Gastrocnemius medialis (tissue), 4 donors: Measurements from ENCODE around the gene CELF4. TPM values are rescaled to one million over a fixed set of nuclear protein-coding genes. Genes with fewer than 3 reads are reported as not detected.

ENCODE experiments used
- ATAC-seq, 2 donors: fragments of 150-250 bp; one replicate each; pipeline ENCODE4 v1.9.1; 2016
- DNase-seq, 2 donors: peaks; one replicate each; pipeline ENCODE4 v3.0.0-alpha.2; 2019
- H3K27ac ChIP-seq, 4 donors: fragments of 200-600 bp; sonication (generic); 1 replicate in 1 of 4; 2 replicates in 3 of 4; pipeline ENCODE4 v1.5.1; 2016 to 2018; ENCODE audit warnings: mild to moderate bottlenecking in 2 of 4, moderate library complexity in 1 of 4
- H3K27me3 ChIP-seq, 3 donors: fragments of 200-600 bp; sonication (generic) in 2 of 3; 1 replicate in 1 of 3; 2 replicates in 2 of 3; pipeline versions ENCODE4 v1.5.1 to v1.6.0; 2016 to 2019; ENCODE audit warnings: mild to moderate bottlenecking in 1 of 3, moderate library complexity in 1 of 3
- H3K36me3 ChIP-seq, 2 donors: fragments of 200-600 bp; sonication (generic) in 1 of 2; one replicate each; pipeline ENCODE4 v1.5.1; 2017 to 2018
- H3K4me1 ChIP-seq, 2 donors: fragments of 200-600 bp; sonication (generic) in 1 of 2; one replicate each; pipeline ENCODE4 v1.5.1; 2016 to 2017; ENCODE audit warnings: mild to moderate bottlenecking in 2 of 2
- H3K4me3 ChIP-seq, 4 donors: fragments of 200-600 bp; sonication (generic) in 3 of 4; 1 replicate in 1 of 4; 2 replicates in 3 of 4; pipeline ENCODE4 v1.5.1; 2016 to 2019; ENCODE audit warnings: mild to moderate bottlenecking in 2 of 4
- H3K9me3 ChIP-seq, 3 donors: fragments of 200-600 bp; sonication (generic) in 2 of 3; 1 replicate in 1 of 3; 2 replicates in 2 of 3; pipeline ENCODE4 v1.5.1; 2016 to 2019
- CTCF ChIP-seq, 5 experiments: fragments of 450-650 bp in 3 of 5; fragments of 200-600 bp in 2 of 5; sonication (generic) in 2 of 5; IDR thresholded peaks in 4 of 5; conservative IDR thresholded peaks in 1 of 5; 1 replicate in 4 of 5; 2 replicates in 1 of 5; pipeline ENCODE4 v1.5.1; 2016 to 2019; ENCODE audit warnings: antibody characterized with exemption in 5 of 5, mild to moderate bottlenecking in 3 of 5, moderate library complexity in 3 of 5
- POLR2A ChIP-seq, 2 donors: fragments of 450-650 bp; IDR thresholded peaks; one replicate each; pipeline ENCODE4 v1.6.1; 2017; ENCODE audit warnings: antibody characterized with exemption in 2 of 2, mild to moderate bottlenecking in 2 of 2, moderate library complexity in 2 of 2
- in situ Hi-C, 4 donors: fragments of 200-750 bp; cut with MboI; loops; one replicate each; pipeline versions ENCODE4 v1.15.0 to v1.8.0; 2017; ENCODE audit warnings: low sequenced_read_pairs in 4 of 4
- intact Hi-C: fragments of 100-400 bp; cut with DNase I; formaldehyde crosslinking; loops from one replicate; pipeline ENCODE4 v1.15.1; 2023; ENCODE audit warnings: low total_unique reads
- total RNA-seq, 4 donors: library from RNA; depleted of rRNA; stranded (reverse); fragments of >200 nt; gene quantifications; one replicate each; pipeline versions ENCODE4 v1.1.0 to v1.2.3, GENCODE V29; 2016

Gene CELF4
- total RNA-seq, 4 donors from 2014 or later: not detected

DNA sequence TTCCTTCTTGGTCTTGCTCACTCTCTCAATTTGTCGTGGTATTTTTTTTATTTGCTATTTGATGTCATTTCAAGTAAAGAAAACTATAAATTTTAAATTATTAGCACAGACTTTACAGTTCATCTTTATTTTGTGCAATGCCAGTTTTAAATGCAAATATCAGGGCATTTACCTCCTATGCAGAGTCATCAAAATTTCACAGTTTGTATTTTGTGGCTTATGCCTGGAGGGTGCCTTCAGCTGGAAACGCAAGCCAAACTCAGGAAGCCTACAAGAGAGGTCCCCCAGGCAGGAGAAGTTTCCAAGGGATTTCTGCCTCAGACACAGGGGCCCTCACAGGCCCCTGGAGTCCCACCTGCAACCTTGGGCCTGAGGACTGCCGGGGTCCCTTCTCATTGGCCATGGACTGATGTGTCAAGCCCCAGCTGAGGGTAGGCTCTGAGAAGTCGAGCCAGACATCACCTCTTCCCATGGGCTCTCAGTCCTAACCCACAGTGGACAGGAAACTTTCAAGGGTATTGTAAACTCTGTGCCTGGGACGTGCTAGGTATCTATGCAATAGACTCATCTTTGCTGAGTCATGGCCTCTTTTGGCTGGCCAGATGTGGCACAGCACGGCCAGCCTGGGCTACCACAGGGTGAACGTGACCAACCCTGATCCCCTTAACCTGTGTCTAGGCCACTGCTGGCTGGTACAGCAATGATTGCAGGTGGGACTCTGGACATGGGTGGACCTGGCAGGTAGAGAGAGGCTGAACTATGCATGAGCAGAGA lies 236.5 kb downstream of the CELF4 start:
- Histone ChIP-seq H3K27me3 (no peaks in the 10 kb centered on the region), H3K36me3 (no peaks in the 10 kb centered on the region), H3K4me3 (no peak overlapping the region), H3K9me3 (no peaks in the 10 kb centered on the region), H3K4me1 (no peaks in the 10 kb centered on the region), H3K27ac (no peak overlapping the region)
- intact Hi-C loops (no loop called here), in situ Hi-C loops (loop anchor here in 1 of 4 donors (25.0 kb wide), 1 partner anchor 208 kb away; no protein-coding TSS in a partner anchor)
- no peak for ATAC-seq
- no peak for DNase-seq
- no peak for TF ChIP-seq CTCF (IDR thresholded peaks at IDR 0.05 in 4 of 5, conservative IDR thresholded peaks at IDR 0.05 in 1 of 5)
- no peak for TF ChIP-seq POLR2A (IDR thresholded peaks at IDR 0.05)

DNA sequence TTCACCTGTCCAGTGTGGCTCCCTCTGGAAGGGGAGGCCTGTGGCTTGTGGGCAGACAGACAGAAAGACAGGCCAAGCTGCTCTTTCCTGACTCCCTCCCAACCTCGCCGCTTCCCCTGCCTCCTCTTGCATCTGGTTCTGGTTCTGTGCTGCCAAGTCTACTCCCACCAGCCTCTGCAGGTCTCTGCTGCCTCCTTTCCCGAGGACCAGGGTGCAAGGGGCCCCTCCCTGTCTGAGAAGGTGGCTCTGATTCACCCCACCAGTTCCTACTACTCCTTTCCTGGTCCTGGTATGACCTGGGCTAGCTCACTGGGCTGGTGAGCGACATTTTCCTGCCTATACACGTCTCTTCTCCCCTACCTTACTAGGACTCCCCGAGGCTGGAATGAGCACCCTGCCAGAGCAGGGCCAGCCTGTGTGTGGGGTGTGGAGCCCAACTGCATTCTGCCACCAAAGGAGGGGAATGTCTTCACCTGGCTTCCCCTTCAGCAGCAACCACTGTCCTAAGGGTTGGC lies 238.5 kb downstream of the CELF4 start:
- Histone ChIP-seq H3K36me3 (no peaks in the 10 kb centered on the region), H3K9me3 (no peaks in the 10 kb centered on the region), H3K4me1 (no peaks in the 10 kb centered on the region), H3K27me3 (no peaks in the 10 kb centered on the region), H3K4me3 (no peak overlapping the region), H3K27ac (no peak overlapping the region)
- intact Hi-C loops (no loop called here), in situ Hi-C loops (loop anchor here in 1 of 4 donors (25.0 kb wide), 1 partner anchor 210 kb away; no protein-coding TSS in a partner anchor)
- ATAC-seq: no peak
- TF ChIP-seq POLR2A (IDR thresholded peaks at IDR 0.05) (no peak), CTCF (IDR thresholded peaks at IDR 0.05 in 4 of 5, conservative IDR thresholded peaks at IDR 0.05 in 1 of 5) (no peak)
- DNase-seq: no peak

DNA sequence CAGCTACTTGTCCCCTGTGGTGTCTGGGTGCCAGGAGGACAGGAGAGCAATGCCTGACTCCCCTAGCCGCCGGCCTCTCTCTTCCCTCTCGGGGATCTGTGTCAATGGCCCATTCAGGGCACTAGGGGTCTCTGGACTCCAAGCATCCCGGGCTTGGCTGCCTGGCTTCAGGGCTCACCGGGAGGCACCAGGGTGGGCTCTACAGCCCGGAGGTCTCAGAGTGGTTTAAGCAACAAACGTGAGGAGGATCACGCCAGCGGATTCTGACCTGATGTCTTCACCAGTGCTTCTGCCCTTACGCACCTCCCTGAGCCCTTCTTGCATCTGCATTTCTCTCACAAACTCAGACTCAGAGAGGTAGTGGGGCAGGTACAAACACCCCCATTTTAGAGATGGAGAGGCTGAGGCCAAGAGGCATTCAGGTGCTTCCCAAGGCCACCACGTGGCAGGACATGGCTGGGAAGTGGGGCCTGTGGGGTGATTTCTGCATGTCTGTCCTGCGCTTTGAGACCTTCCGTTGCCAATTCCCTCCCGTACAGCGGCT lies 243.0 kb downstream of the CELF4 start:
- no peak for DNase-seq
- peak; percentile 12 to 61 (median 47) for TF ChIP-seq CTCF (IDR thresholded peaks at IDR 0.05 in 4 of 5, conservative IDR thresholded peaks at IDR 0.05 in 1 of 5)
- TF ChIP-seq POLR2A (IDR thresholded peaks at IDR 0.05): no peak
- Histone ChIP-seq H3K9me3 (no peaks in the 10 kb centered on the region), H3K27me3 (peaks cover 0 to 7% (median 0%) of the 10 kb centered on the region in 3 donors), H3K4me1 (no peaks in the 10 kb centered on the region), H3K36me3 (no peaks in the 10 kb centered on the region), H3K27ac (no peak overlapping the region), H3K4me3 (no peak overlapping the region)
- ATAC-seq: no peak
- in situ Hi-C loops: no loop called here
- intact Hi-C loops: no loop called here

DNA sequence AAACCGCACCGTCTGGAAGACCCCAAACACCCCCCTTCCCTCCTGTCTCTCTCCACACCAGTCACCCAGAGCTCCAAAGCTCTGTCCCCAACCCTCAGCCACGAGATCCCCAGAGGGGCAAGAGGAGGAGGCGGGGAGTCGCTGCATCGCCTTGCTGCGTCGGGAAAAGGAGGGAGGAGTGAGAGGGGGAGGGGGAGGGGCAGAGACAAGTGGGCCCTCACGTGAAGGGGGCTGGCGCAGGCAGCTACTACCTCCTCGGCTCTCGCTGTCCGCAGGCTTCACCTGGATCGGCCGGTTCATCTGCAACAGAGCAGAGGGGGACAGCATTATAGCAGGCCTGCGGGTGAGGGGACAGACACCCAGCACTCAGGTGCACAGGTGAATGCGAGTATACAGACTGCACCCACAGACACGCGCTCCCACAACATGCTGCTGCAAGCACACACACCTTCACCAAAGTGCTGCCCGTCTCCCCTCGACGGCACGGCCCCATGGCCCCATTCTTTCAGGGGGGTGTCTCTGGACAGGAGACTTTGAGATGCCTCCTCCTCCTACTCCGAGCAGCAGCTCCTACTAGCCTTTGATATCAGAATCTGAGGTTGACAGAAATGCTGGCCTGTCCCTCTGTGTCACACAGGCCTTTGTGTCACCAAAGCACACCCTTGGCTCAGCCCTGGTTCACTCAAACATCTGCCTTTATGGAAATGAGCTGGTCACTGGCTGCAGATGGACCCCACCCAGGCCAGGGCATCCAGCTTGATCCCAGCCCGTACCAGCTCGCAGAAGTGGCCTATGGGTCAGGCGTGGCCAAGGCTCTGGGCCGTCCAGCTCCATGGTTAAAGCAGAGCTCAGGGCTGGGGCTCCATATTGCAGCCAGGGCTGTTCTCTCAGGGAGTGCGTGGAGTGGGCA lies 243.8 kb downstream of the CELF4 start:
- in situ Hi-C loops: no loop called here

More for the DNA sequence above, 243.8 kb downstream of the CELF4 start:
- intact Hi-C loops: no loop called here
- no peak for DNase-seq
- ATAC-seq: no peak
- TF ChIP-seq CTCF (IDR thresholded peaks at IDR 0.05 in 4 of 5, conservative IDR thresholded peaks at IDR 0.05 in 1 of 5): no peak
- TF ChIP-seq POLR2A (IDR thresholded peaks at IDR 0.05): no peak
- Histone ChIP-seq H3K4me1 (no peaks in the 10 kb centered on the region), H3K36me3 (no peaks in the 10 kb centered on the region), H3K27ac (no peak overlapping the region), H3K9me3 (no peaks in the 10 kb centered on the region), H3K27me3 (peaks cover 0 to 7% (median 0%) of the 10 kb centered on the region in 3 donors), H3K4me3 (no peak overlapping the region)
